HG03442 (cell line): Measurements from ENCODE around the gene C1orf210.

ENCODE experiments used
- ATAC-seq: cut with Tn5 transposase; IDR thresholded peaks from one replicate; pipeline ENCODE4 v1.9.1; 2021; ENCODE audit warnings: mild to moderate bottlenecking, moderate library complexity; ENCODE audit not compliant: unreplicated experiment

The C1orf210 gene

GRCh38 chr1:43253876-43254275 is 31.5 kb downstream of the C1orf210 start:
- no peak for ATAC-seq

GRCh38 chr1:43253173-43253572 is 32.2 kb downstream of the C1orf210 start:
- ATAC-seq, result no peak

DNA sequence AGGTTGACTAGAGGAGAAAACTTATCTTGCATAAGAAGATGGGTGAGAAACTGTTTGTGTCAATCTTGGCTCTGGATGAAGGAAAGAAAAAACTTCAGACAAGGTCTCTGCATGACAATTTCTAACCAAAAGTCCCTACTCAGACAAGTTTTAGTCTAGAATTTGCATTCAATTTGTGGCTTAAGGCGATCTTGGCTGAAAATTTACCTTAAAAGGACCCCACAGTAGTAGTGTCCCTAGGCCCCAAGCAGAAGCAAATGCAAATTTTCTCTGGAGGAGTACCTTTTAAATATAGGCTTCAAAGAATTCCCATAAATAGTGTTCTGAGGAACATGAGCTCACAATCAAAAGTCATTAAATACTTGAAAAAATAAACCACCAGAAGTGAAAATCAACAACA is 33.2 kb downstream of the C1orf210 start:
- no peak for ATAC-seq

DNA sequence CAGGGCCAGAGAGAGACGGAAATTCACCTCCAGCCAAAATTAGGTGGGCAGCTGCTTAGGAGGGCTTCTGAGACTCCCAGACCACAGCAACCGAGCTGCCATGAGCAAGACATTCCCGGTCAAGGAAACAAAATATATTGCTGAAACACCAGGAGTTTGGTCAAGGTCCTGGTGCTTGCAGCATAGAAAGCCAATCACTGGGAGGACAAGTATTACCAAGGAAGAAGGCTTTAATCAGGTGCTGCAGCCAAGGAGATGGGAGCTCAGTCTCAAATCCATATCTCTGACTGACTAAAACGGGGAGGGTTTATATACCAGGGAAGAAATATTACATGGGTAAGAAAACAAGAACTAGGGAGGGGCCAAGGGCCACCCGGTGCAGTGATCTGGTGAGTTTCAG is 34.4 kb downstream of the C1orf210 start:
- no peak for ATAC-seq

DNA sequence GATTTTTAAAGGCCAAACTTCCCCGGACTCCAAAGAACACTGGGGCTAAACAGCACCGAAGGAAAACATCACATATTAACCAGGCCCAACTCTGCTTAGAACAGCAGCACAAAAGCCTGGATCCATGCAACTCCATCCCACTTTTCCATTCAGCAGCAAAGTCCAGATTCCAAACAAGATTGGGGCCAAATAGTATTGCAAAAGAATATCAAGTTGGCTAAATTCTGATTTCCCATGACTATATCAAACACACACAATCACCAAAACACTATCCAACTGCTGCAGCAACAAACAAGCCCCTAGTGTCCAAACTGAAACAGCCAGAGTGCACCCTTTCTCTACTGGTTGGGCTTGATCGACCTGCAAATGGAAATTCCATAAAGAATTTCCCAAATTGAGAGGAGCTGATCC is 35.0 kb downstream of the C1orf210 start:
- no peak for ATAC-seq

- ATAC-seq, result no peak
Observed at GRCh38 chr1:43247256-43247921, 38.0 kb downstream of the C1orf210 start.

- ATAC-seq, result no peak
Observed at GRCh38 chr1:43246466-43247213, 38.7 kb downstream of the C1orf210 start.

DNA sequence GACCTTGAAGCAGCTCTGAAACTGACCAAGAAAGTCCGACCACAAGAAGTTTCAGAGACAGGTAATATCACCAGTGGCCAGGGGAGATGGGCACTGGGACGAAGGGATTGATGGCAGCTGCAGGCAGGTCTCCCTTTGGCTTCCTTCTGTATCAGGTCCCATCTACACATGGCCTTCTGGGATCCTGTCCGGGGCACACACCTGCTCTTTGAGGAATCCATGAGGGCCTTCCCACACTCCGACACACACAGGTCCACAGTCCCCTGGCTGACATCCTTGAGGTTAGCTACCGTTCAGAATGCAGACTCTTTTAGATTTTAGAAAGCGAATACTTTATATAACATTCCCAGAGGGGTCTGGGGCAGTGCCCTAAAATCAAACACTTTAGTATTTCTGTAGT is 42.1 kb downstream of the C1orf210 start:
- no peak for ATAC-seq

DNA sequence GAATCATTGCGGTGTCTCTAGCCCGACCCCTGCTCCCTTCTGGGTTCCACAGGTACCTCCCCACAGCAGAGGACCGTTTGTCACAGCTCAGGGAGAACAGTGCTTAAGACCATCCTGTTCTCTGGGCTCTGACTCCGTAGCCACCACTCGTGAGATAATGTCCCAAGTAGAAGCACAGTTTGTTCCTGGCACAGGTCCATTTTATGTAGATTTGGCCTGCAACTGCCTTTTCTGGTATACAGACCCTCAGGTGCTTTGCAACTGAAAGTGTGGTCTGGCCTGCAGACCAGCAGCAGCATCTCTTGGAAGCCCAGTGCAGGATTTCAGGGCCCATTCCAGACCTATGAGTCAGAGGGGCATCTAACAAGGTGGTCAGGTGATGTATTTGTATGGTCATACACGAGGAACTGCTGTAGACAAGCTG is 44.0 kb downstream of the C1orf210 start:
- no peak for ATAC-seq

GRCh38 chr1:43239484-43239883 is 45.9 kb downstream of the C1orf210 start:
- peak; percentile 64 for ATAC-seq

DNA sequence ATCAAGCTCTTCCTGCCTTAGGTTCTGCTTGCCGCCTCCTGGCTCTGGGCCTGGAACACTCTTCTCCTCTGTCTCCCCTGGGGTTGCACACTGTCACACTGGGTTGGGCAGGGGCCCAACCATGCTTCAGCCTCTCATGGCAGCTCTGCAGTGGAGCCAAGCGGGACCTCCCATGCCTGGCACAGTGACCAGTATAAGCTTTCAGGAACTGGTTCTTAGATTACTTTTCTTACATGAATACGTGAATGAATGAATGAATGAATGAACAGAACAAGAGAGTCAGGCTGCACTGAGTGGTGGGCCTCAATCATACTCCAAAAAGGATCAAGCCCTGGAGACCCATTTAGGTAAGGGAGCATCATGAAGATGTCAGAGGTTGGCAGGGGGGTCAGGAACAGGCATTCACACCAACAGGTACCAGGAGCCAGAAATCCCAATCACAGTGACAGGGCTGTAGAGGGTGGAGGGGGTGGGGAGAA is 46.4 kb downstream of the C1orf210 start:
- no peak for ATAC-seq

- no peak for ATAC-seq
Observed at GRCh38 chr1:43238085-43238484, 47.3 kb downstream of the C1orf210 start.

GRCh38 chr1:43237121-43237520 is 48.3 kb downstream of the C1orf210 start:
- ATAC-seq, result no peak

DNA sequence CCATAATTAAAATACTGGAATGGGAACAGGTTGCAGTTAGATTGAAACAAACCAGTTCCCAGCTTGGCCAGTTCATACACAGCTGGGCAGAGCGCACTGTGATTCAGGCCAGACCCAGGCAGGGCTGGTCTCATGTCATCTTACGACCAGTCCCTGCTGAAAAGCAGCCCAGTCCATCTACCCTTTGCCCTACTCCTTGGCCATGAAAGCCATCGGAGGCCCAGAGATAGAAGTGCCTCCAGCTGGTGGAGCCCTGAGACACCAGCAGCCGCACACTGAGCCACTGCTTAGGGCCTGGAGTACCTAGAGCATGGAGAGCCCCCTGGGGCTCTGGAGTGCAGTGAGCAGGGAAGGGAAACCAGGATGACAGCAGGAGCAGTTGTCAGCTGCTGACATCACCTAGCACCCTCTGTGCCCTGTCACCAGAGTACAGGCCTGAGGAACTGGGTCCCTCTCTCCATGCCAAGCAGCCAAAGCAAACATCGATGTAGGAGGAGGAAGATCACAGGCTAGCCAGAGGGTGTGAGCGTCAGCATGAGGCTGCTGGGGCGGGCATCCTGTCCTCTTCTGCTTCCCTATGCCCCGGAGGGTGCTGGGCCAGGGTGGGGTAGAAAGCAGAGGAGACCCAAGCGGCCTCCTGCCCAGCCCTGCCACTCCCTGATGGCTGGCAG is 49.8 kb downstream of the C1orf210 start:
- no peak for ATAC-seq

DNA sequence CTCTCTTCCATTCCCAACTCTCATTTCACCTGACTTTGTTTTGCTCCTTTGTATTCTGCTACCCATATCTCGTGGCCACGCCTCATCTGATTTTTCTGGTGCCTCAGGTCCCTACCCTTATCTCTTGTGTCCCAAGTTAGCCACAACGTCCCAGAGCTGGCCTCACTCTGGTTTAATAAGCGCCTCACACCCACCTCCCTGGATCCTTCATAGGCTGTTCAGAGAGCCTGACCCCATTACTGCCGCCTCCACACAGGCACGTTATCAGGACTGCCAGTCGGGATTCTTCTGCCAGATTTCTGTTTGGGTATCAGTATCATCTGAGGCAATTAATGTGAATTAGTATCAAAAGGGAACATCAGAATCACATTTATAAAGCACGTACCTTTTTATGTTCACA is 50.3 kb downstream of the C1orf210 start:
- ATAC-seq, result no peak

DNA sequence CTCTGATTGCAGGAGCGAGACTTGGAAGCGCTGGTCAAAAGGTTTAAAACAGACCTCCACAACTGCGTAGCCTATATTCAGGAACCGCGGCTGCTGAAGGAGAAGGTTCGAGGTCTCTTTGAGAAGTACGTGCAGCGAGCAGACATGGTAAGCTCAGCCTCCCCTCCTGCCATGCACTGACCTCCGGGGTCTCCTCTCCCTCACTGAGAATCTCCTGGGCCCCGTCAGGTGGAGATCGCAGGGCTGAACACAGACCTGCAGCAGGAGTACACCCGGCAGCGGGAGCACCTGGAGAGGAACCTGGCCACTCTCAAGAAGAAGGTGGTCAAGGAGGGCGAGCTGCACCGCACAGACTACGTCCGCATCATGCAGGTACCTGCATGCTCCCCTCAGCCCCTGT is 51.1 kb downstream of the C1orf210 start:
- no peak for ATAC-seq

- ATAC-seq, result no peak
Observed at GRCh38 chr1:43233631-43234030, 51.8 kb downstream of the C1orf210 start.

DNA sequence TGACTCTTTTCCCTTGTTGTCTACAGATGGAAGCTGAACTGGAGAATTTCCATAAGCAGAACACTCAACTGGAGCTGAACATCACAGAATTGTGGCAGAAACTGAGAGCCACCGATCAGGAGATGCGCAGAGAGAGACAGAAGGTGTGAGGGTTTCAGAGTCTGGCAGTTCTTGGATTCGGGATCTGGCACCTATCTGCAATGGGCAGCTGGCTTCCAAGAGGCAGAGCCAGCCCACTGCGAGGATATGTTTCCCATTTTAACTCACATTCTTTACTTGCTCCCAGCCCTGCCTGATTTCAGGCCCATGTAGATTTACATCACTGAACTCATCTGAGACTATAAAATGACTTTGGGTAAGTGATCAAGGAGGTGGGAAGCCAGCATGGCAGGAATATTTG is 52.9 kb downstream of the C1orf210 start:
- ATAC-seq, result no peak

- ATAC-seq, result no peak
Observed at GRCh38 chr1:43232074-43232473, 53.3 kb downstream of the C1orf210 start.
